Panc1 (cell line): Measurements from ENCODE around the gene CFDP1. TPM values are rescaled to one million over a fixed set of nuclear protein-coding genes. Genes with fewer than 3 reads are reported as not detected.

Experiments
- ATAC-seq: fragments of 200-7000 bp; cut with Tn5 transposase; 2 replicates; pipeline ENCODE4 v1.9.1; 2020; ENCODE audit warnings: mild to moderate bottlenecking, moderate library complexity
- BruUV-seq: library from RNA; stranded (reverse); fragments of 400-500 nt; replicated peaks from 2 replicates; lab custom pipeline; 2021; lab: Mats Ljungman, UMichigan
- CTCF ChIA-PET: fragments of 300-600 bp; sonication (Branson Sonifier 250); formaldehyde crosslinking; loops from one replicate; lab custom pipeline; 2022; ENCODE audit warnings: antibody characterized with exemption; lab: Charles Lee
- POLR2A ChIA-PET: fragments of 300-600 bp; sonication (Branson Sonifier 250); formaldehyde crosslinking; loops from one replicate; lab custom pipeline; 2022; ENCODE audit warnings: antibody characterized with exemption; lab: Charles Lee
- DNase-seq: peaks from one replicate; pipeline ENCODE4 v3.0.0-alpha.2; 2010; ENCODE audit warnings: low read depth, low spot score
- H3K27ac ChIP-seq: 2 replicates; pipeline ENCODE4 v1.5.1; 2011; ENCODE audit warnings: mild to moderate bottlenecking, low read length, inconsistent platforms
- H3K27me3 ChIP-seq: fragments of 200-500 bp; sonication (Bioruptor generic); 2 replicates; pipeline ENCODE4 v1.6.0; 2014; ENCODE audit warnings: low read length, inconsistent platforms; ENCODE audit not compliant: control insufficient read depth, insufficient read depth
- H3K36me3 ChIP-seq: fragments of 200-500 bp; sonication (Bioruptor generic); 2 replicates; pipeline ENCODE4 v1.5.1; 2014; ENCODE audit warnings: inconsistent platforms, mild to moderate bottlenecking, low read length, moderate library complexity; ENCODE audit not compliant: control insufficient read depth, insufficient read depth
- H3K4me1 ChIP-seq: 2 replicates; pipeline ENCODE4 v1.5.1; 2011; ENCODE audit warnings: inconsistent platforms, mild to moderate bottlenecking, low read length, moderate library complexity; ENCODE audit not compliant: control insufficient read depth, insufficient read depth
- H3K4me3 ChIP-seq, 2 experiments: 2 replicates each; pipeline ENCODE4 v1.5.1; 2011 to 2012; ENCODE audit warnings: low read depth in 2 of 2, low read length in 2 of 2, mild to moderate bottlenecking in 2 of 2, inconsistent platforms in 1 of 2, moderate library complexity in 1 of 2
- H3K9me3 ChIP-seq: fragments of 200-500 bp; sonication (Bioruptor generic); 2 replicates; pipeline ENCODE4 v1.5.1; 2014; ENCODE audit warnings: low read depth, mild to moderate bottlenecking, inconsistent platforms, low read length, moderate library complexity; ENCODE audit not compliant: control insufficient read depth, insufficient read depth
- CTCF ChIP-seq: fragments of 450-650 bp; IDR thresholded peaks from 2 replicates; pipeline ENCODE4 v1.5.1; 2017; ENCODE audit warnings: mild to moderate bottlenecking
- POLR2AphosphoS5 ChIP-seq: IDR thresholded peaks from 2 replicates; pipeline ENCODE4 v1.6.1; 2012; ENCODE audit warnings: mild to moderate bottlenecking, low read depth, low read length, moderate library complexity
- REST ChIP-seq, 2 experiments: IDR thresholded peaks; 2 replicates each; pipeline ENCODE4 v1.6.1; 2011 to 2012; ENCODE audit warnings: low read depth in 2 of 2, control low read depth in 1 of 2, low read length in 1 of 2, mild to moderate bottlenecking in 1 of 2, moderate library complexity in 1 of 2; ENCODE audit not compliant: insufficient read depth in 1 of 2
- SIN3A ChIP-seq: IDR thresholded peaks from 2 replicates; pipeline ENCODE4 v1.6.1; 2012; ENCODE audit warnings: low read depth, mild to moderate bottlenecking, low read length, moderate library complexity, borderline replicate concordance; ENCODE audit not compliant: insufficient read depth
- TCF7L2 ChIP-seq: IDR thresholded peaks from 2 replicates; pipeline ENCODE4 v1.6.1; 2011; ENCODE audit warnings: mild to moderate bottlenecking, low read depth, low read length, inconsistent platforms
- in situ Hi-C: cut with HindIII; loops from 2 replicates; pipeline ENCODE4 v1.10.0; 2016; ENCODE audit warnings: low sequenced_read_pairs, low pct_unique_long_range_greater_than_20kb
- intact Hi-C: fragments of 100-400 bp; cut with micrococcal nuclease; formaldehyde crosslinking; loops from one replicate; pipeline ENCODE4 v1.10.0; 2022; ENCODE audit not compliant: unreplicated experiment
- total RNA-seq: library from RNA; stranded (reverse); gene quantifications from one replicate; pipeline ENCODE4 v1.2.1, GENCODE V29; 2021; ENCODE audit not compliant: unreplicated experiment

The CFDP1 gene
- total RNA-seq, 1 experiment from 2014 or later = 25.7 TPM

GRCh38 chr16:75329943-75330342 is 103.4 kb downstream of the CFDP1 start:
- no peak overlapping the region for H3K27ac ChIP-seq
- TF ChIP-seq CTCF = no peak
- no peak for TF ChIP-seq SIN3A
- TF ChIP-seq REST (IDR thresholded peaks at IDR 0.05; ENCODE audit: insufficient read depth in 1 of 2, low read depth in 2 of 2, low read length in 1 of 2) = no peak
- no peak for TF ChIP-seq TCF7L2
- TF ChIP-seq POLR2AphosphoS5 = no peak
- no peak overlapping the region for H3K4me3 ChIP-seq
- DNase-seq (no peak), ATAC-seq (no peak)
- H3K36me3 ChIP-seq = no peaks in the 10 kb centered on the region
- POLR2A ChIA-PET = no interaction called here
- intact Hi-C loops (no loop called here), in situ Hi-C loops (no loop called here)
- no peaks in the 10 kb centered on the region for H3K9me3 ChIP-seq
- CTCF ChIA-PET = no interaction called here
- BruUV-seq = no TSS peak
- H3K4me1 ChIP-seq = no peaks in the 10 kb centered on the region
- no peaks in the 10 kb centered on the region for H3K27me3 ChIP-seq

- ATAC-seq (no peak), DNase-seq (no peak)
- H3K4me3 ChIP-seq = no peak overlapping the region
- no peaks in the 10 kb centered on the region for H3K27me3 ChIP-seq
- ChIA-PET CTCF (no interaction called here), POLR2A (no interaction called here)
- no peaks in the 10 kb centered on the region for H3K36me3 ChIP-seq
- no peaks in the 10 kb centered on the region for H3K4me1 ChIP-seq
- in situ Hi-C loops = no loop called here
- H3K27ac ChIP-seq = no peak overlapping the region
- no TSS peak for BruUV-seq
- H3K9me3 ChIP-seq = no peaks in the 10 kb centered on the region
- TF ChIP-seq TCF7L2 = no peak
- TF ChIP-seq REST (IDR thresholded peaks at IDR 0.05; ENCODE audit: insufficient read depth in 1 of 2, low read depth in 2 of 2, low read length in 1 of 2) = no peak
- TF ChIP-seq SIN3A = no peak
- TF ChIP-seq CTCF = no peak
- no peak for TF ChIP-seq POLR2AphosphoS5
- intact Hi-C loops = no loop called here
Observed at GRCh38 chr16:75326333-75326732, 107.0 kb downstream of the CFDP1 start.
